Neutrophil (primary cell): ENCODE data around the gene SGCA.

ENCODE experiments used
- H3K27ac ChIP-seq: fragments of 200-600 bp; sonication (generic); 2 replicates; pipeline ENCODE4 v1.5.1; 2016; ENCODE audit warnings: mild to moderate bottlenecking, moderate library complexity
- H3K27me3 ChIP-seq: fragments of 200-600 bp; sonication (generic); 2 replicates; pipeline ENCODE4 v1.6.0; 2016; ENCODE audit warnings: mild to moderate bottlenecking
- H3K36me3 ChIP-seq: fragments of 200-600 bp; sonication (generic); 2 replicates; pipeline ENCODE4 v1.5.1; 2017
- H3K4me1 ChIP-seq, 2 experiments: fragments of 200-600 bp in 1 of 2; sonication (generic) in 1 of 2; 1 replicate in 1 of 2; 2 replicates in 1 of 2; pipeline versions ENCODE4 v1.5.1 to v1.6.1; 2013 to 2016; ENCODE audit warnings: low read depth in 1 of 2, low read length in 1 of 2, mild to moderate bottlenecking in 1 of 2, moderate library complexity in 1 of 2; ENCODE audit not compliant: control insufficient read depth in 1 of 2, insufficient read depth in 1 of 2
- H3K4me3 ChIP-seq, 2 experiments: fragments of 200-600 bp in 1 of 2; sonication (generic) in 1 of 2; 1 replicate in 1 of 2; 2 replicates in 1 of 2; pipeline ENCODE4 v1.5.1; 2013 to 2016; ENCODE audit warnings: low read depth in 1 of 2, low read length in 1 of 2, mild to moderate bottlenecking in 1 of 2, moderate library complexity in 1 of 2
- H3K9me3 ChIP-seq: fragments of 200-600 bp; sonication (generic); 2 replicates; pipeline ENCODE4 v1.5.1; 2016
- TF ChIP-seq, protein P1 (sequence below): fragments of 200-600 bp; sonication (generic); IDR thresholded peaks from 2 replicates; pipeline ENCODE4 v1.5.1; 2016; ENCODE audit warnings: antibody characterized with exemption

SGCA gene

DNA sequence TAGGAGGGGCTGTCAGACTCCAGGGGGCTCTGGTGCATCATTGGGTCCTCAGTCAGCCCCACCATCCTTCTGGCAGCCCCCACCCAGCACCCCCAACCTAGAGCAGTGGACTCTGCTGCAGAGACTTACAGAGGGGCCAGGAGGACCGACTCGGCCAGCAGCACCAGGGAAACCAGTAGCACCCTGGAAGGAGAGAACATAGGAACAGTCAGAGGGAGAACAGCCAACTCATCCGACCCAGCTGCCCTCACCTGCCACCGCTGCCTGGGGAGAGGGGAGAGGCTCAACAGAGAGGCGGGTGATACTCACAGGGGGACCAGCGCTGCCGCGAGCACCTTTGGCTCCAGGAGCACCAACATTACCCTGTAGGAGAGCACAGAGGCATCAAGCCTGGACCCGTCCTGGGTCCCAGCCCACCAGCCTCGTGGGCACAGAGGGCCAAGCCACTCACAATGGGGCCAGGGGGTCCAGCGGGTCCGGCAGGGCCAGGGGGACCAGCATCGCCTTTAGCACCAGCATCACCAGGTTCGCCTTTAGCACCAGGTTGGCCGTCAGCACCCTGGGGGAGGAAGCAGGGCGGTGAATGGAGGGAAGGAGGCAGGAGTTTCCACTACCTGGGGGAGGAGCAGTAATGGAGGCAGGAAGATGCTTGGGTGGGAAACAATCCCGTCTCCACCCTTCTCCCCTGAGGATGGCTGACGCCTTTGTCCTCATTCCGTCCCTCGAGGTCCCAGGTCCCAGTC lies 23.9 kb downstream of the SGCA start:
- Histone ChIP-seq H3K4me3 (no peak overlapping the region), H3K27ac (no peak overlapping the region), H3K9me3 (no peaks in the 10 kb centered on the region), H3K4me1 (peaks cover 10 to 11% of the 10 kb centered on the region in 2 experiments), H3K36me3 (no peaks in the 10 kb centered on the region), H3K27me3 (no peaks in the 10 kb centered on the region)
- TF ChIP-seq, protein P1, sequence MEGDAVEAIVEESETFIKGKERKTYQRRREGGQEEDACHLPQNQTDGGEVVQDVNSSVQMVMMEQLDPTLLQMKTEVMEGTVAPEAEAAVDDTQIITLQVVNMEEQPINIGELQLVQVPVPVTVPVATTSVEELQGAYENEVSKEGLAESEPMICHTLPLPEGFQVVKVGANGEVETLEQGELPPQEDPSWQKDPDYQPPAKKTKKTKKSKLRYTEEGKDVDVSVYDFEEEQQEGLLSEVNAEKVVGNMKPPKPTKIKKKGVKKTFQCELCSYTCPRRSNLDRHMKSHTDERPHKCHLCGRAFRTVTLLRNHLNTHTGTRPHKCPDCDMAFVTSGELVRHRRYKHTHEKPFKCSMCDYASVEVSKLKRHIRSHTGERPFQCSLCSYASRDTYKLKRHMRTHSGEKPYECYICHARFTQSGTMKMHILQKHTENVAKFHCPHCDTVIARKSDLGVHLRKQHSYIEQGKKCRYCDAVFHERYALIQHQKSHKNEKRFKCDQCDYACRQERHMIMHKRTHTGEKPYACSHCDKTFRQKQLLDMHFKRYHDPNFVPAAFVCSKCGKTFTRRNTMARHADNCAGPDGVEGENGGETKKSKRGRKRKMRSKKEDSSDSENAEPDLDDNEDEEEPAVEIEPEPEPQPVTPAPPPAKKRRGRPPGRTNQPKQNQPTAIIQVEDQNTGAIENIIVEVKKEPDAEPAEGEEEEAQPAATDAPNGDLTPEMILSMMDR, result no peak

DNA sequence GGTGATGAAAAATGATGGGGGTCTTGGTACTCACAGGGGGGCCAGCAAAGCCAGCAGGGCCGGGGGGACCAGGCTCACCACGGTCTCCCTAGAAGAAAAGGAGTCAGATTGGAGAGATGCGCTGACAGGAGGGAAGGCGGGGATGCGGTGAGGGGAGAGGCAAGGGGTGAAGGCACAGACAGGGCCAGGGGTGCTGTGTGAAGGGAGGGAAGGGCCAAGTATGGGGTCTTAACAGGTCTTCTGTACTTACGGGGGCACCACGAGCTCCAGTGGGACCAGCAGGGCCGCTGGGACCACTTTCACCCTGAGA lies 24.4 kb downstream of the SGCA start:
- no peaks in the 10 kb centered on the region for H3K27me3 ChIP-seq
- H3K4me1 ChIP-seq, result peaks cover 4 to 6% of the 10 kb centered on the region in 2 experiments
- H3K27ac ChIP-seq, result no peak overlapping the region
- TF ChIP-seq, protein P1, result no peak
- no peaks in the 10 kb centered on the region for H3K9me3 ChIP-seq
- no peaks in the 10 kb centered on the region for H3K36me3 ChIP-seq
- no peak overlapping the region for H3K4me3 ChIP-seq

DNA sequence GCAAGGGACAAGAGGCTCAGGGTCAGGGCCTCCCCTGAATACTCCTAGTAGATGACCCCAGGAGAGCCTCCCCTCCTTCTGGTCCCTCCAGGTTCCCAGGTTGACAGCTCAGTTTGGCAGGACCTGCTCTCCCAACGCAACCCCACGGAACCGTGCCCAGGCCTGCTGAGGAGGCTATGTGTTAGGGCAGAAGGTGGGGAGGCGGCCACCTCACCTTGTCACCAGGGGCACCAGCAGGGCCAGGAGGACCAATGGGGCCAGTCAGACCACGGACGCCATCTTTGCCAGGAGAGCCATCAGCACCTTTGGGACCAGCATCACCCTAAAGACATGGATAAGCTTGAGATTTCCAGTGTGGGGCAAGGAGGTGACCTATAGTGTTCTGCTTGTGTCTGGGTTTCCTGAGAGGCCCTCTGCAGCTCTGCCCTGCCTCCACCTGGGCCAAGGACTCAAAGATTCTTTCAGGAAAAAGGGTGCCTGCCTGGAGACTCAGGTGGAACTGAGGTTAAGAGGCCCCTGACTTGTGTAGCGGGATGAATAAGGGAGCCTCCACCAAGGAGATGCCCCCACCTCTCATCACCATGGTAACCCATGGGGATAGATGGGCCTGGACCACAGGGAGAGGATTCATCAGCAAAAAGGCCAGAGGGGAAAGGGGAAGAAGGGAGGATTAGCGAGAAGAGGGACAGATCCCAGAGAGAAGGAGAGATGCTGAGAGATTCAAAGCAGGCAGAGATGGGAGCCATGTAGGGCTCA lies 25.0 kb downstream of the SGCA start:
- TF ChIP-seq, protein P1, result no peak
- H3K27me3 ChIP-seq, result no peaks in the 10 kb centered on the region
- H3K9me3 ChIP-seq, result no peaks in the 10 kb centered on the region
- H3K27ac ChIP-seq, result no peak overlapping the region
- no peak overlapping the region for H3K4me3 ChIP-seq
- no peaks in the 10 kb centered on the region for H3K36me3 ChIP-seq
- peaks cover 0 to under 1% of the 10 kb centered on the region in 2 experiments for H3K4me1 ChIP-seq

DNA sequence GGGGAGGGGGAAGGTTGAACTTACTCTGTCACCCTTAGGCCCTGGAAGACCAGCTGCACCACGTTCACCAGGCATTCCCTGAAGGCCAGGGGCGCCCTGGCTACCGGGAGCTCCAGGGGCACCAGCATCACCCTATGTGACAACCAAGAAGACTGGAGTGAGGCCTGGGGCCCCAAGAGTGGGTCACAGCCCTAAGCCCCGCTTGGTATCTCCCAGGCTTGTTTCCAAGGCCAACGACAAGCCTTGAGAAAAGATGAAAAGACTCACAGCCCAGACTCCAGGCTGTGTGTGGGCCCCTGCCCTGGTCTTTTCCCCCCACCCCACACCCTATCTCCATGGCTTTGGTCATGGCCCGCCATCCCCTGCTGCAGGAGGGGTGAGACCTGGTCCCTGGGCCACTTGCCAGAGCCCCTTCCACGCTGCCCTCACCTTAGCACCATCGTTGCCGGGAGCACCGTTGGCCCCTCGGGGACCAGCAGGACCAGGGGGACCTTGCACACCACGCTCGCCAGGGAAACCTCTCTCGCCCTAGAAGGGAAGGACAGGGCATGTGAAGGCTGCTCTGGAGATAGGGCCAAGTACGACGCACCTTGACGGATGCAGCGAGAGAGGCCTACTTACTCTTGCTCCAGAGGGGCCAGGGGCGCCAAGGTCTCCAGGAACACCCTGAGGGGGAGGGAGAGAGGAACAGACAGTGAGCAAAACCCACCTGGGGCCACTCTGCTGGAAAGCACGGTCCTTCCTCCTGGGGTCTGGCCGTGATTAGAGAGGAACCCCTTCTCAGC lies 25.7 kb downstream of the SGCA start:
- Histone ChIP-seq H3K36me3 (no peaks in the 10 kb centered on the region), H3K27ac (no peak overlapping the region), H3K4me1 (no peaks in the 10 kb centered on the region)

DNA sequence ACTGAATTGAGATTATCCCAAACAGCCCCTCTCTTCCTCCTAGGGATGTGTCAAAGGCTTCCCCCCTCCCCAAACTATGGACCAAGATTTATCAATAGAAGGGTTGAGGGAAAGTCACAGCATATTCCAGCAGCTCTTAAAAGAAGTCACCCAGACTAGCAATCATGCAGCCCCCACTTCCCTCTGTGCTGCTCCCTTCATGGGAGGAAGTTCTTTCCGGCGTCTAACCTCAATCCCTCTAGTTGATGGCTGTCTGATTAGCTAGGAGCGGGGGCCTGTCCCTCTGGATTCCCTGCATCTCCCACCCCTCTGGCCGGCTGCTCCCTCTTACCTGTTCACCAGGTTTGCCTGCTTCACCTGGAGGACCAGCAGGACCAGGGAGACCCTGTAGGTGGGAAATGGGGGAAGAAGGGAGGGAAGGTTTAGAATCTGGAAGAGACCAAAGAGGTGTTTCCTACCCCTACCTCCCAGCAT lies 26.4 kb downstream of the SGCA start:
- Histone ChIP-seq H3K9me3 (no peaks in the 10 kb centered on the region), H3K4me3 (no peak overlapping the region), H3K4me1 (no peaks in the 10 kb centered on the region), H3K27me3 (no peaks in the 10 kb centered on the region), H3K27ac (no peak overlapping the region), H3K36me3 (no peaks in the 10 kb centered on the region)
- TF ChIP-seq, protein P1, result no peak

More for the DNA sequence above, 25.7 kb downstream of the SGCA start:
- TF ChIP-seq, protein P1, result no peak
- H3K9me3 ChIP-seq, result no peaks in the 10 kb centered on the region
- no peaks in the 10 kb centered on the region for H3K27me3 ChIP-seq
- no peak overlapping the region for H3K4me3 ChIP-seq
